Right ventricle myocardium superior (tissue), 1 donor: ENCODE results near the gene PSMB9. TPM values are rescaled to one million over a fixed set of nuclear protein-coding genes. Genes with fewer than 3 reads are reported as not detected.
A peak's percentile ranks its signal among the peaks of the same experiment; 100 is the strongest.

Experiments
- ATAC-seq: fragments of 200-7000 bp; cut with Tn5 transposase; one replicate; pipeline ENCODE4 v1.9.1; 2020; ENCODE audit warnings: mild to moderate bottlenecking; ENCODE audit not compliant: poor library complexity
- DNase-seq: peaks from one replicate; pipeline ENCODE4 v3.0.0-alpha.2; 2020
- intact Hi-C: fragments of 100-400 bp; cut with DNase I; formaldehyde crosslinking; loops from one replicate; pipeline ENCODE4 v1.11.2; 2022
- total RNA-seq: library from RNA; stranded (reverse); fragmentation: NEBNext Ultra II Directional; extraction: Animal tissue kit (Norgen Biotek cat#: 25700); gene quantifications from one replicate; pipeline ENCODE4 v1.2.1, GENCODE V29; 2021
- donor health status: DM: no; HTN: yes; CAD: no; lungs with severe emphysema.

The PSMB9 gene
- total RNA-seq, 1 donor from 2014 or later = 12.6 TPM

- no peak for DNase-seq
- intact Hi-C loops = loop anchor here (5.0 kb wide), 2 partner anchors 45 to 95 kb away; no protein-coding TSS in a partner anchor
- no peak for ATAC-seq
These were observed 32.8 kb downstream of the PSMB9 start for GRCh38 chr6:32886681-32887383.

GRCh38 chr6:32887616-32888015 lies 33.6 kb downstream of the PSMB9 start:
- ATAC-seq (no peak), DNase-seq (no peak)
- intact Hi-C loops = loop anchor here (5.0 kb wide), 2 partner anchors 45 to 95 kb away; no protein-coding TSS in a partner anchor

GRCh38 chr6:32888576-32888975 lies 34.6 kb downstream of the PSMB9 start:
- intact Hi-C loops = loop anchor here (5.0 kb wide), 2 partner anchors 44 to 94 kb away; no protein-coding TSS in a partner anchor
- DNase-seq (no peak), ATAC-seq (no peak)

- DNase-seq (no peak), ATAC-seq (no peak)
- intact Hi-C loops = loop anchor here (5.0 kb wide), 2 partner anchors 43 to 93 kb away; no protein-coding TSS in a partner anchor
These were observed 35.5 kb downstream of the PSMB9 start for GRCh38 chr6:32889533-32889932.

GRCh38 chr6:32890831-32891230 lies 36.8 kb downstream of the PSMB9 start:
- no peak for ATAC-seq
- no peak for DNase-seq
- intact Hi-C loops = no loop called here

GRCh38 chr6:32894085-32895005 lies 40.4 kb downstream of the PSMB9 start:
- peak; percentile 100 for ATAC-seq
- peak; percentile 95 for DNase-seq
- intact Hi-C loops = no loop called here

- intact Hi-C loops = no loop called here
- no peak for DNase-seq
- peak; percentile 21 for ATAC-seq
These were observed 41.0 kb downstream of the PSMB9 start for GRCh38 chr6:32895006-32895345.

GRCh38 chr6:32903952-32904351 lies 50.0 kb downstream of the PSMB9 start:
- ATAC-seq = no peak
- intact Hi-C loops = no loop called here

GRCh38 chr6:32905078-32905477 lies 51.1 kb downstream of the PSMB9 start:
- intact Hi-C loops = no loop called here
- DNase-seq = no peak
- no peak for ATAC-seq

More at GRCh38 chr6:32903952-32904351, 50.0 kb downstream of the PSMB9 start:
- DNase-seq = no peak

- ATAC-seq (no peak), DNase-seq (no peak)
- intact Hi-C loops = no loop called here
These were observed 52.5 kb downstream of the PSMB9 start for GRCh38 chr6:32906539-32906938.

GRCh38 chr6:32908897-32909296 lies 54.9 kb downstream of the PSMB9 start:
- ATAC-seq (no peak), DNase-seq (no peak)

More at GRCh38 chr6:32908897-32909296, 54.9 kb downstream of the PSMB9 start:
- intact Hi-C loops = no loop called here

Other genes with a start within 250 kb of the PSMB9 start
- gene HLA-DQA1, start 216.8 kb upstream of the PSMB9 start, total RNA-seq = 5.5 TPM
- gene HLA-DQB1, start 187.5 kb upstream of the PSMB9 start, total RNA-seq = 2.9 TPM
- gene HLA-DQA2, start 112.8 kb upstream of the PSMB9 start, total RNA-seq = 1.6 TPM
- 1.7 TPM for gene HLA-DQB2, start 90.7 kb upstream of the PSMB9 start, total RNA-seq
- not detected for gene HLA-DOB, start 37.2 kb upstream of the PSMB9 start, total RNA-seq
- 19.3 TPM for gene TAP2, start 15.5 kb upstream of the PSMB9 start, total RNA-seq
- 16.7 TPM for gene PSMB8, start 10.1 kb upstream of the PSMB9 start, total RNA-seq
- gene TAP1, start 488 bp upstream of the PSMB9 start, total RNA-seq = 14.9 TPM
- 10.4 TPM for gene HLA-DMB, start 86.8 kb downstream of the PSMB9 start, total RNA-seq
- 16.3 TPM for gene HLA-DMA, start 98.9 kb downstream of the PSMB9 start, total RNA-seq
- 62.6 TPM for gene BRD2, start 114.4 kb downstream of the PSMB9 start, total RNA-seq
- gene HLA-DOA, start 155.4 kb downstream of the PSMB9 start, total RNA-seq = 1.2 TPM
- gene HLA-DPA1, start 219.5 kb downstream of the PSMB9 start, total RNA-seq = 34.1 TPM
- 29.8 TPM for gene HLA-DPB1, start 221.8 kb downstream of the PSMB9 start, total RNA-seq